ENCODE measurements around the gene MTSS2.
"Not testable (repeated sequence)": the region's sequence is repeated elsewhere in the genome, so short reads cannot be mapped to it uniquely, and the experiment has no call there.

Gene MTSS2

DNA sequence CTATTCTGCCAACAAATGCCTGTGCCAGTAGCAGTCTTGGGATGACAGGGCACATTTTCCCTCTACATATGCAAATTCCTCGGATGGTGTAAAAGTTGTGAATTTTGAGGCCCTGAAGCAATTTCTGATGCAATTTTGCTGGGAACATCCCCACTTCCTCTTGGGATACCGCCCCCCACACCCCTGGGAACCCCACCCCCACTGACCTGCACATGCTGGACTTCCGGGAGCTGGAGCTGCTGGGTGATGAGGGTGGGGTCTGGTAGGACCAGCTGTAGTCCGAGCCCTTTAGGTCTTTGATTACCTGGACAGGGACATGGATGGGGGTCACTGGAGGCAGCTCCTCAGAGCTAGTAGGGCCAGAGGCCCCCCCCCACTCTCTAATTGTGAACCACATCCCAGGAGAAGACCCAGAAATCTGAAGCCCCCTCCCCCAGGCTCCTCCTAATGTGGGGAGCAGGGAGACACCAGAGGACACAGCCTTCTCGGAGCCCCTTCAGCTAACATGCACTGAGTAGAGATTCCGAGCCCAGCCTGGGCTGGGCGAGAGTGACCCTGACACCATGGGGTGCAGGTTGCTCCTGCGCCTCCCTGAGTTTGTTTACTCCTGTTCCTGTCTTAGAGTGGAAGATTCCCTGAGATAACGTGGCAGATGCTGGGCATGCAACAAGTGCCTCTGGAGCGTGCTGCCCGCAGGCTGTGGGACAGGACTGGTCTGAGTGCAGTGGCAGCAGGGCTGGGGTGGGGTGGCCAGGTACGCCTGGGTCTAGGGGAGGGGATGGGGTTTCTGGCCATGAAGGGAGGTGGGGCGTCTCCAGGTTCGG lies 9.0 kb downstream of the MTSS2 start:
- Histone ChIP-seq H3K9ac (no peak overlapping the region), H3K27me3 (no peaks in the 10 kb centered on the region), H3K4me2 (no peak overlapping the region), H4K20me1 (peaks cover 69% of the 10 kb centered on the region), H3K27ac (no peak overlapping the region), H3K4me3 (no peak overlapping the region), H3K36me3 (peaks cover 95% of the 10 kb centered on the region), H3K4me1 (peaks cover 28% of the 10 kb centered on the region), H3K9me3 (no peaks in the 10 kb centered on the region)
- no peak for TF ChIP-seq Cebpa-rat (IDR thresholded peaks at IDR 0.05)

DNA sequence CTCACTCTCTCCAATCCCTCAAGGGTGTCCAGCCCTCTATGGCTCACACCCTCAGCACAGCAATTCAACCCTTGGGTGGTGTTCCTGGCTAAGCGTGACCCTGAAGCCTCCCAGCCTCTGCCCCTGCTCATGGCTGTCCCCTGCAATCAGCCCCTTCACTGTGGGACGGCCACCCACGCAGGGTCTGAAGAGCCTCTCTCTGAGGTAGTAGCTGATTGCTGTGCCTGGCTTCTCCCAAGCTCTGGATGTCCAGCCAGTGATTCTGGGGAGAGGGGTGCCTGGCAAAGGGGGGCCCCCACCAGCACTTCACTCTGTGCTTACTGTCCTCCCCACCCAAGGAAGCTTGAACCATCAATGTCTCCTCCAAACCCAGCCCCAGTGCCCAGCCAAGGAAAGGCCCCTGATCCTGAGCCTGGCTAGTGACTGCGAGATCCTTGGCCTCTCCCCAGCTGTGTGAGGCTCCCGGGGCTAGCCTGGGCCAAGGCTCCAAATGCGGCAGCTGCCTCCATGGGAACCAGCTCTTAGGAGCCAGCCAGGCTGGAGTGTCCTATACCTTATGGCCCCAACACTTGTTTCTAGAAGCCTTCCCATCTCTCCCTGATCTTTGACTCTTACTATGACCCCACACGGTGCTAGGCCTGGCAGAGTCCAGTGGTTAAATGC lies 9.9 kb downstream of the MTSS2 start:
- no peaks in the 10 kb centered on the region for H3K9me3 ChIP-seq
- H3K4me3 ChIP-seq = no peak overlapping the region
- no peak overlapping the region for H3K4me2 ChIP-seq
- H3K27ac ChIP-seq = no peak overlapping the region
- H3K9ac ChIP-seq = no peak overlapping the region
- no peaks in the 10 kb centered on the region for H3K27me3 ChIP-seq
- peaks cover 95% of the 10 kb centered on the region for H3K36me3 ChIP-seq
- peaks cover 19% of the 10 kb centered on the region for H3K4me1 ChIP-seq
- TF ChIP-seq Cebpa-rat (IDR thresholded peaks at IDR 0.05) = no peak
- peaks cover 60% of the 10 kb centered on the region for H4K20me1 ChIP-seq

DNA sequence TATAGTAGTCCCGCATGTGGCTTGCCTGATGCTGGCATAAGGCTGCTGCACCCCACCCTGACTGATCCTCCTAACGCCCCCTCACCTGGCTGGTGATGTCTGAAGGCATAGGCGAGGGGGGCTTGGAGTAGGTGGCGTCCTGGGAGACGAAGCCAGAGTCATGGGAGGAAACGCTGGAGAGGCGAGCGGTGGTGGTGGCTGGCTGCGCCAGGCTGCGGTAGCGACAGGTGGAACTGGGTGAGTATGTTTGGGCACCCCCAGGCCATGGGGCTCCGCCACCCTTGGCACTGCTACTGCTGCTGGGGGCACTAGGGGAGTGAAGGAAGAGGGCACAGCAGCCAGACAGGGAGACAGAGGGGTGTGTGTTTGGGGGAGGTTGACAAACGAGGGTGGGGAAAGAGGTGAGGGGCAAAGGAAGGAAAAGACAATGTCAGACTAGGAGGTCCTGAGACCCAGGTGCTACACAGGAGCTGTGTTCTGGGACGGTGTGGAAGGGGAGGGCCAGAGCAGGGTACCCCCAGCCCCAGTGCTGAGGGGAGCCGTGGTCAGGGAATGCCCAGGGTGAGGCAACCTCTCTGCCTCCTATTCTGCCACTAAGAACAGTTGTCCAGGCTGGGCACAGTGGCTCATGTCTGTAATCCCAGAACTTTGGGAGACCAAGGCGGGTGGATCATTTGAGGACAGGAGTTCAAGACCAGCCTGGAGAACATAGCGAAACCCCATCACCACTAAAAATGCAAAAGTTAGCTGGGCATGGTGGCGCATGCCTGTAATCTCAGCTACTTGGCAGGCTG lies 11.4 kb downstream of the MTSS2 start:
- no peak for TF ChIP-seq Cebpa-rat (IDR thresholded peaks at IDR 0.05)
- Histone ChIP-seq H3K36me3 (peaks cover 97% of the 10 kb centered on the region), H3K27me3 (no peaks in the 10 kb centered on the region), H3K9ac (no peak overlapping the region), H3K4me2 (no peak overlapping the region), H3K4me1 (peaks cover 6% of the 10 kb centered on the region), H3K9me3 (no peaks in the 10 kb centered on the region), H3K27ac (no peak overlapping the region), H3K4me3 (no peak overlapping the region), H4K20me1 (peaks cover 47% of the 10 kb centered on the region)

DNA sequence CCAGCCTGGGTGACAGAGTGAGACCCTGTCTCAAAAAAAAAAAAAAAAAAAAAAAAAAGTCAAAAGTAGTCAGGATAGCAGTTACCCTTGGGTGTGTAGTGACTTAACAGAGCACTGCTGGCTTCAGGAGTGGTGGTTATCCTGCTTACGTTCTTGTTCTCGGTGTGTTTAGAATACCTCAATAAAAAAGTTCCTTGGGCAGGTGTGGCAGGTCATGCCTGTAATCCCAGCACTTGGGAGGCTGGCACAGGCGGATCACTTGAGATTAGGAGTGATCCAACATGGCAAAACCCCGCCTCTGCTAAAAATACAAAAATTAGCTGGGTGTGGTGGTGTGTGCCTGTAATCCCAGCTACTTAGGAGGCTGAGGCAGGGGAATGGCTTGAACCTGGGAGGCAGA lies 14.9 kb downstream of the MTSS2 start:
- not testable (repeated sequence) for H3K4me2 ChIP-seq, H3K9ac ChIP-seq, H3K4me3 ChIP-seq, H3K27me3 ChIP-seq, H3K4me1 ChIP-seq, H3K9me3 ChIP-seq, H3K27ac ChIP-seq
- peaks cover 97% of the 10 kb centered on the region for H3K36me3 ChIP-seq
- peaks cover 47% of the 10 kb centered on the region for H4K20me1 ChIP-seq

DNA sequence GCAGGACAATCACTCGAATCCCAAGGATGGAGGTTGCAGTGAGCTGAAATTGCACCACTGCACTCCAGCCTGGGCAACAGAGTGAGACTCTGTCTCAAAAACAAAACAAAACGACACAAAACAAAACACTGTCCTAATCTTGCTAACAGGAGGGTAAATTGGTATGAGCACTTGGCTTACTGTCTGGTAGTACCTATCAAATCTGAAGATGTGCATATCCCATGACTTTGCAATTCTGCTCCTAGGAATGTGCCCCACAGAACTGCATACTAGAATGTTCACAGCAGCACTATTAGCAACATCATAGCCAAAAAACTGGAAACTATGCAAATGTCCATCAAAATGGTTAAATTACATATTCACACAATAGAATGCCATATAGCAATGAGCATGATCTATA lies 15.7 kb downstream of the MTSS2 start:
- Histone ChIP-seq H3K9ac (no peak overlapping the region), H3K4me3 (no peak overlapping the region), H3K36me3 (peaks cover 97% of the 10 kb centered on the region), H3K4me2 (no peak overlapping the region), H3K9me3 (no peaks in the 10 kb centered on the region), H4K20me1 (peaks cover 41% of the 10 kb centered on the region), H3K4me1 (no peaks in the 10 kb centered on the region), H3K27ac (no peak overlapping the region), H3K27me3 (no peaks in the 10 kb centered on the region)
- TF ChIP-seq Cebpa-rat (IDR thresholded peaks at IDR 0.05) = no peak

DNA sequence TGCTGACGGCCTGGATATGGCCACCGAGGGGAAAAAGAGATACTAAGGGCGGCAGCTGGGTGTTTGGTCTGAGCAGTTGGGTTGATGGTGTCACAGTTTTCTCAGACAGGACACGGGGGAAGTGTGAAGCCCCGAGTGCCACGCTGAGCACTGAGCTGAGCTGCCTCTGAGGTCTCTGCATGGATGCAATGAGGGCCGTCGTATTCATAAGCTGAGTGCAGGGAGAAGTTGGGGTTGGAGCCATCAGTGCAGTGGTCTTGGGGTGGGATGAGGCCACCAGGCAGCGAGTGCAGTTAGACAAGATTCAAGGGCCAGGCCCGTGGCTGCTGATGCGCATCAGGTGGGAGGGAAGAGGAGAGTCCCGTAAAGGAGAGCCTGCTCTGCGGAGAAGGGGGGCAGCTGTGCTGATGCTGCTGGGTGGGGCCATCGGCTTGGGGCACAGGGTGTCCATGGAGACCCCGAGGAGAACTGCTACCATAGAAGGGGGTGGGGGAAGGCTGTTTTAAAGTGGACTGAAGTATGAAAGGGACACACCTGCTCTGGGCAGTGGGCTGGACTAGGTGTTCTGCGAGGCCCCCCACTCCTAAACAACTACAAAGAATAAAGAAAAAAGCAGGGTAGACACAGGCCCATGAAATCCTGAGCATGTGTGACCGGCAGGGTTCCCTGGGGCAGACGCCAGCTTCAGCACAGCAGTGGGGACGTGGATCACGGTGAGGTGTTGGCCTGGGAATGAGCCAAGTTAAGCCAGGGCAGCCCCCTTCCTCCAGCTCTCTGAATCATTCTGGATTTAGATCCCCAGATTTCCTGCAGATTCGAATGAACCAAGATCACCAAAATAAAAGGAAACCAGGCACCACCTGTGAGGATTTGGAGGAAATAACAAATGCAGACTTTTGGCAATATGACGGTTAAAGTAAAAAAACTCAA lies 19.8 kb downstream of the MTSS2 start:
- H3K27me3 ChIP-seq = no peaks in the 10 kb centered on the region
- peaks cover 41% of the 10 kb centered on the region; the same call in 1 of the 2 replicates for H4K20me1 ChIP-seq
- H3K27ac ChIP-seq = no peak overlapping the region
- H3K9ac ChIP-seq = no peak overlapping the region
- no peak overlapping the region for H3K4me3 ChIP-seq
- H3K9me3 ChIP-seq = no peaks in the 10 kb centered on the region
- H3K4me2 ChIP-seq = no peak overlapping the region
- TF ChIP-seq Cebpa-rat (IDR thresholded peaks at IDR 0.05) = no peak
- H3K4me1 ChIP-seq = no peaks in the 10 kb centered on the region
- peaks cover 94% of the 10 kb centered on the region for H3K36me3 ChIP-seq

DNA sequence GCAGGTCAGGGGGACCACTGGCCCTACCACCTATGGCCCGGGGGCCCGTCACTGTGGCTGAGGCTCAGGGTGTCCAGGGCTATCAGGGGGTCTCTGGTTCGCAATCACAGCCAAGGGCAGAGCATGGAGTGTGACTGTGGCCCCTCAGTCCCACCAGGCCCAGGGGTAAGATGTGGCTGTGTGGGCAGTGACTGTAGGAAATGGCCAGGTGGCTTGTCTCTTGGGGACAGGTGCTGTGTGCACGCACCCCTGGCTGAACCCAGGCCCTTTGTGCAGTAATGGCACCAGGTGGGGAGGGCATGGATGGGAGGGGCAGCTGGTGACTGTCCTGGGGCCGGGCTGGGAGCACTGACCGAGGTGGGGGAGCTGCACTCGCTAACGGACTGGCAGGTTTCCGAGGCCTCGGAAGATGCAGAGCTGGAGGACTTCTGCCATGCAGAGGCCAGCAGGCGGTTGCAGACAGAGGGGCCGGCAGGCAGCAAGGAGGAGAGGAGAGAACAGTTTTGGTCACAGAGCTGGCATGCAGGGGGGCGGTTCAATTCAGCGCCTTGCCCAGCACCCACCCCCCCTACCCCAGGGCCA lies 20.6 kb downstream of the MTSS2 start:
- H3K36me3 ChIP-seq = peaks cover 86% of the 10 kb centered on the region
- H3K4me2 ChIP-seq = no peak overlapping the region
- no peaks in the 10 kb centered on the region for H3K27me3 ChIP-seq
- H3K9me3 ChIP-seq = no peaks in the 10 kb centered on the region
- H3K4me1 ChIP-seq = no peaks in the 10 kb centered on the region
- H3K4me3 ChIP-seq = no peak overlapping the region
- TF ChIP-seq Cebpa-rat (IDR thresholded peaks at IDR 0.05) = no peak
- H3K9ac ChIP-seq = no peak overlapping the region
- H4K20me1 ChIP-seq = peaks cover 41% of the 10 kb centered on the region; the same call in 1 of the 2 replicates
- no peak overlapping the region for H3K27ac ChIP-seq

DNA sequence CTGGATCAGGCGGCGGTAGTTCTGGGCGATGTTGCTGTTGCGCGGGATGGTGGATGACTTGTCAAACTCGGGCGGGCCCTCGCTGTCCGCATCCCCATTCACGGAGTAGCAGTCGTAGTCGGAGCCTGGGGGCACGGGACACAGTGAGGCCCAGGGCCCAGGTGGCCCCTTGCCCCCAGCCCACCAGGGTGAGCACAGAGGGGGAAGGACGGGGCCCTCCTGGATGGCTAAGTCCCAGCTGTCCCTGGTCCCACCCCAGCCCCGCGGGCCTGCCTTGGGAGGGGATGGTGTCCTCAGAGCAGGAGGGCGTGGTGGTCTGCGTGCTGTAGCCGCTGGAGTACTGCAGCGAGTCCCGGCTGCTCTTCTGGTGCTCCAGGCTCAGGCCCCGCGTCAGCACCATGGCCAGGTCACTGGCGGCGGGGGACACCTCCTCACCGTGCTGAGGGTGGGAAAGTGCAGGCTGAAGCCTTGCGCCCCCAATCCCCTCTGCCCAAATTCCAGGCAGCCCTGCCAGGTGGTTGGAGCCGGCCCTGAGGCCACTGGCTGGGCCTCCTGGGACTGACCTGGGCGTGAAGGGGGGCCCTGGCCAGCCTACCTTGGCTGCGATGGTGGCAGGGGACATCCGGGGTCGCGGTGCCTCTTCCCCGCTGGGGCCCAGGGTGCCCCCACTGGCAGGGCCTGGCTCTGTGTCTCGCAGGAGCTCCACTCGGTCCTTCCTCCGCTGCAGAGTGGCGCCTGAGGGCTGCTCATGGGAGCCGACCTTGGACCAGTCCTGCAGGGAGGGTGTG lies 21.3 kb downstream of the MTSS2 start:
- no peak for TF ChIP-seq Cebpa-rat (IDR thresholded peaks at IDR 0.05)
- peaks cover 79% of the 10 kb centered on the region for H3K36me3 ChIP-seq
- H3K4me1 ChIP-seq = no peaks in the 10 kb centered on the region
- no peak overlapping the region for H3K27ac ChIP-seq
- no peak overlapping the region for H3K4me2 ChIP-seq
- no peaks in the 10 kb centered on the region for H3K9me3 ChIP-seq
- no peak overlapping the region for H3K4me3 ChIP-seq
- H4K20me1 ChIP-seq = peaks cover 41% of the 10 kb centered on the region; the same call in 1 of the 2 replicates
- H3K9ac ChIP-seq = no peak overlapping the region
- H3K27me3 ChIP-seq = no peaks in the 10 kb centered on the region
